ENCODE data around the gene HBZ. TPM values are rescaled to one million over a fixed set of nuclear protein-coding genes. Genes with fewer than 3 reads are reported as not detected.
"Not testable (repeated sequence)": the region's sequence is repeated elsewhere in the genome, so short reads cannot be mapped to it uniquely, and the experiment has no call there.

The HBZ gene
- total RNA-seq, 1 experiment from 2014 or later = not detected

GRCh38 chr16:194516-194915 lies 42.1 kb downstream of the HBZ start:
- TF ChIP-seq CTCF (conservative IDR thresholded peaks at IDR 0.05; ENCODE audit: low read depth, low read length) = no peak
- ChIA-PET CTCF (interaction anchor here (0.6 kb wide), 1 partner anchor 34 kb away, joined by 3 read pairs; no protein-coding TSS in a partner anchor), POLR2A (ENCODE audit: unreplicated experiment) (no interaction called here)
- Histone ChIP-seq H3K9me3 (ENCODE audit: low read length) (no peaks in the 10 kb centered on the region), H3K27me3 (ENCODE audit: low read length) (no peaks in the 10 kb centered on the region), H3K27ac (ENCODE audit: low read length) (no peak overlapping the region), H3K9me2 (replicated peaks; ENCODE audit: low read length) (no peaks in the 10 kb centered on the region), H3K4me3 (ENCODE audit: low read length) (no peak overlapping the region), H3K36me3 (ENCODE audit: low read depth, low read length) (peaks cover 26% of the 10 kb centered on the region), H3K4me1 (ENCODE audit: insufficient read depth, low read length) (no peaks in the 10 kb centered on the region), H3K79me2 (ENCODE audit: low read length) (no peaks in the 10 kb centered on the region), H3K4me2 (ENCODE audit: low read length) (no peak overlapping the region), H4K20me1 (ENCODE audit: low read length) (no peaks in the 10 kb centered on the region), H3K9ac (ENCODE audit: low read length) (no peak overlapping the region), H2AFZ (ENCODE audit: low read length) (no peak overlapping the region), H3F3A (ENCODE audit: low read length, unreplicated experiment) (no peaks in the 10 kb centered on the region)
- BruUV-seq (replicated peaks) = no TSS peak
- ATAC-seq (no peak), DNase-seq (no peak)
- intact Hi-C loops (cut with micrococcal nuclease) = no loop called here

- Histone ChIP-seq H3K9me3 (ENCODE audit: low read length) (no peaks in the 10 kb centered on the region), H3K79me2 (ENCODE audit: low read length) (no peaks in the 10 kb centered on the region), H3K4me3 (ENCODE audit: low read length) (no peak overlapping the region), H3K36me3 (ENCODE audit: low read depth, low read length) (peaks cover 21% of the 10 kb centered on the region), H3K4me2 (ENCODE audit: low read length) (no peak overlapping the region), H4K20me1 (ENCODE audit: low read length) (no peaks in the 10 kb centered on the region), H3K27me3 (ENCODE audit: low read length) (no peaks in the 10 kb centered on the region), H3K27ac (ENCODE audit: low read length) (no peak overlapping the region), H3K4me1 (ENCODE audit: insufficient read depth, low read length) (no peaks in the 10 kb centered on the region), H3F3A (ENCODE audit: low read length, unreplicated experiment) (no peaks in the 10 kb centered on the region), H2AFZ (ENCODE audit: low read length) (no peak overlapping the region), H3K9ac (ENCODE audit: low read length) (no peak overlapping the region), H3K9me2 (replicated peaks; ENCODE audit: low read length) (no peaks in the 10 kb centered on the region)
- ChIA-PET CTCF (no interaction called here), POLR2A (ENCODE audit: unreplicated experiment) (no interaction called here)
- ATAC-seq (peak; percentile 50), DNase-seq (peak; percentile 16)
- BruUV-seq (replicated peaks) = no TSS peak
- intact Hi-C loops (cut with micrococcal nuclease) = no loop called here
- TF ChIP-seq EZH2phosphoT487 (IDR thresholded peaks at IDR 0.05; ENCODE audit: borderline replicate concordance, low read length) = no peak
- TF ChIP-seq EZH2 (IDR thresholded peaks at IDR 0.05; ENCODE audit: low read length, unreplicated experiment) = no peak
Measured at GRCh38 chr16:200388-200787, 47.9 kb downstream of the HBZ start.

DNA sequence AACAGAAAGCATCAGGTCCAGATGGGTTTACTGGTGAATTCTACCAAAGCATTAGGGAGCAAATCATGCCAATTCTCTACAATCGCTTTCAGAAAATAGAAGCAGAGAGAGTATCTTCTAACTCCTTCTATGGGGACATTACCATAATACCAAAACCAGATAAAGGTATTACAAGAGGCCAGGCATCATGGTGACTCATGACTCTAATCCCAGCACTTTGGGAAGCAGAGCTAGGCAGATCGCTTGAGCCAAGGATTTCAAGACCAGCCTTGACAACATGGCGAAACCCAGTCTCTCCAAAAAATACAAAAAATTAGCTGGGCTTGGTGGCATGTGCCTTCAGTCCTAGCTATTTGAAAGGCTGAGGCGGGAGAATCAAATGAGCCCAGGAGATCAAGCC lies 50.8 kb downstream of the HBZ start:
- H3K4me2 ChIP-seq (ENCODE audit: low read length) = no peak overlapping the region
- no peak overlapping the region for H3K4me3 ChIP-seq (ENCODE audit: low read length)
- BruUV-seq (replicated peaks) = no TSS peak
- intact Hi-C loops (cut with micrococcal nuclease) = no loop called here
- DNase-seq (no peak), ATAC-seq (no peak)
- H3K27me3 ChIP-seq (ENCODE audit: low read length) = no peaks in the 10 kb centered on the region
- ChIA-PET CTCF (no interaction called here), POLR2A (ENCODE audit: unreplicated experiment) (no interaction called here)
- H2AFZ ChIP-seq (ENCODE audit: low read length) = no peak overlapping the region
- H3K27ac ChIP-seq (ENCODE audit: low read length) = no peak overlapping the region
- TF ChIP-seq EZH2 (IDR thresholded peaks at IDR 0.05; ENCODE audit: low read length, unreplicated experiment) = no peak
- no peak for TF ChIP-seq CTCF (conservative IDR thresholded peaks at IDR 0.05; ENCODE audit: low read depth, low read length)
- no peak for TF ChIP-seq EZH2phosphoT487 (IDR thresholded peaks at IDR 0.05; ENCODE audit: borderline replicate concordance, low read length)
- H3K9ac ChIP-seq (ENCODE audit: low read length) = no peak overlapping the region
- H3K36me3 ChIP-seq (ENCODE audit: low read depth, low read length) = peaks cover 25% of the 10 kb centered on the region
- H3K4me1 ChIP-seq (ENCODE audit: insufficient read depth, low read length) = no peaks in the 10 kb centered on the region
- H3K79me2 ChIP-seq (ENCODE audit: low read length) = no peaks in the 10 kb centered on the region
- H4K20me1 ChIP-seq (ENCODE audit: low read length) = 0 out of 2 replicates have a peak, but pooled peaks cover 2% of the 10 kb centered on the region
- no peaks in the 10 kb centered on the region for H3K9me2 ChIP-seq (replicated peaks; ENCODE audit: low read length)
- no peaks in the 10 kb centered on the region for H3K9me3 ChIP-seq (ENCODE audit: low read length)
- H3F3A ChIP-seq (ENCODE audit: low read length, unreplicated experiment) = no peaks in the 10 kb centered on the region

GRCh38 chr16:204046-204445 lies 51.6 kb downstream of the HBZ start:
- H2AFZ ChIP-seq (ENCODE audit: low read length); H3K27ac ChIP-seq (ENCODE audit: low read length); intact Hi-C loops (cut with micrococcal nuclease); DNase-seq; H3K4me3 ChIP-seq (ENCODE audit: low read length); H3K4me1 ChIP-seq (ENCODE audit: insufficient read depth, low read length); H4K20me1 ChIP-seq (ENCODE audit: low read length); H3K9me3 ChIP-seq (ENCODE audit: low read length); H3K79me2 ChIP-seq (ENCODE audit: low read length); H3F3A ChIP-seq (ENCODE audit: low read length, unreplicated experiment); ATAC-seq; H3K27me3 ChIP-seq (ENCODE audit: low read length); H3K9me2 ChIP-seq (replicated peaks; ENCODE audit: low read length); H3K9ac ChIP-seq (ENCODE audit: low read length); H3K4me2 ChIP-seq (ENCODE audit: low read length); POLR2A ChIA-PET (ENCODE audit: unreplicated experiment); BruUV-seq (replicated peaks): not testable (repeated sequence)
- peaks cover 24% of the 10 kb centered on the region for H3K36me3 ChIP-seq (ENCODE audit: low read depth, low read length)
- CTCF ChIA-PET = interaction anchor here (0.7 kb wide), 1 partner anchor 153 kb away, joined by 3 read pairs; no protein-coding TSS in a partner anchor
